Brain microvascular endothelial cell (primary cell): ENCODE data around the gene SMIM14.

ENCODE experiments used
- DNase-seq: peaks from one replicate; pipeline ENCODE4 v3.0.0-alpha.2; 2020
- H3K27ac ChIP-seq: fragments of 250-450 bp; sonication (Bioruptor Pico); 2 replicates; pipeline ENCODE4 v1.5.1; 2020; ENCODE audit warnings: mild to moderate bottlenecking, moderate library complexity
- H3K27me3 ChIP-seq: fragments of 250-450 bp; sonication (Bioruptor Pico); replicated peaks from 2 replicates; pipeline ENCODE4 v1.5.1; 2020; ENCODE audit warnings: mild to moderate bottlenecking
- H3K36me3 ChIP-seq: fragments of 250-450 bp; sonication (Bioruptor Pico); replicated peaks from 2 replicates; pipeline ENCODE4 v1.5.1; 2020; ENCODE audit warnings: mild to moderate bottlenecking
- H3K4me3 ChIP-seq: 2 replicates; pipeline ENCODE4 v1.5.1; 2011; ENCODE audit warnings: low read depth, mild to moderate bottlenecking, control low read depth, low read length, moderate library complexity
- in situ Hi-C: cut with HindIII; loops from 2 replicates; pipeline ENCODE4 v1.10.0; 2017; ENCODE audit warnings: low sequenced_read_pairs, low pct_ligation_motif_present
- TF ChIP-seq, protein P1 (sequence below): IDR thresholded peaks from 2 replicates; pipeline ENCODE4 v1.5.1; 2011; ENCODE audit warnings: low read depth, mild to moderate bottlenecking, moderate library complexity, low read length, control low read depth, inconsistent platforms; ENCODE audit errors: missing control alignments

SMIM14 gene

GRCh38 chr4:39571504-39571903, 67.2 kb downstream of the SMIM14 start:
- DNase-seq = no peak
- in situ Hi-C loops = no loop called here
- no peak overlapping the region for H3K27ac ChIP-seq
- no peaks in the 10 kb centered on the region for H3K36me3 ChIP-seq
- TF ChIP-seq, protein P1, sequence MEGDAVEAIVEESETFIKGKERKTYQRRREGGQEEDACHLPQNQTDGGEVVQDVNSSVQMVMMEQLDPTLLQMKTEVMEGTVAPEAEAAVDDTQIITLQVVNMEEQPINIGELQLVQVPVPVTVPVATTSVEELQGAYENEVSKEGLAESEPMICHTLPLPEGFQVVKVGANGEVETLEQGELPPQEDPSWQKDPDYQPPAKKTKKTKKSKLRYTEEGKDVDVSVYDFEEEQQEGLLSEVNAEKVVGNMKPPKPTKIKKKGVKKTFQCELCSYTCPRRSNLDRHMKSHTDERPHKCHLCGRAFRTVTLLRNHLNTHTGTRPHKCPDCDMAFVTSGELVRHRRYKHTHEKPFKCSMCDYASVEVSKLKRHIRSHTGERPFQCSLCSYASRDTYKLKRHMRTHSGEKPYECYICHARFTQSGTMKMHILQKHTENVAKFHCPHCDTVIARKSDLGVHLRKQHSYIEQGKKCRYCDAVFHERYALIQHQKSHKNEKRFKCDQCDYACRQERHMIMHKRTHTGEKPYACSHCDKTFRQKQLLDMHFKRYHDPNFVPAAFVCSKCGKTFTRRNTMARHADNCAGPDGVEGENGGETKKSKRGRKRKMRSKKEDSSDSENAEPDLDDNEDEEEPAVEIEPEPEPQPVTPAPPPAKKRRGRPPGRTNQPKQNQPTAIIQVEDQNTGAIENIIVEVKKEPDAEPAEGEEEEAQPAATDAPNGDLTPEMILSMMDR = no peak
- no peaks in the 10 kb centered on the region for H3K27me3 ChIP-seq
- H3K4me3 ChIP-seq = no peak overlapping the region

DNA sequence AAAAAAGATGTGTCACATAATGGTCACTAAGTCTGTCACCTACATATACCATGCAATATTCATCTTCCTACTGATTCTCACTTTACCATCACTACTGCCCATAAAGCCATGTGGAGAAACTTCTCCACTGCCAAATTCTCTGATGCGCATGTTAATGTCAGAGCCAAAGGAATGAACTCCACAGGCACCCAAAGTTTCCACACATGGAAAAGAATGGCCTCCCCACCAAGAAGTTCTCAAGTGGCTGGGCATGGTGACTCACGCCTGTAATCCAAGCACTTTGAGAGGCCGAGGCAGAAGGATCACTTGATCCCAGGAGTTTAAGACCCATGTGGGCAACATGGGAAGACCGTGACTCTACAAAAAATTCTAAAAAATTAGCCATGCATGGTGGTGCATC, 67.6 kb downstream of the SMIM14 start:
- no peaks in the 10 kb centered on the region for H3K27me3 ChIP-seq
- TF ChIP-seq, protein P1 = no peak
- no peak for DNase-seq
- H3K36me3 ChIP-seq = no peaks in the 10 kb centered on the region
- in situ Hi-C loops = no loop called here
- no peak overlapping the region for H3K27ac ChIP-seq
- no peak overlapping the region for H3K4me3 ChIP-seq

DNA sequence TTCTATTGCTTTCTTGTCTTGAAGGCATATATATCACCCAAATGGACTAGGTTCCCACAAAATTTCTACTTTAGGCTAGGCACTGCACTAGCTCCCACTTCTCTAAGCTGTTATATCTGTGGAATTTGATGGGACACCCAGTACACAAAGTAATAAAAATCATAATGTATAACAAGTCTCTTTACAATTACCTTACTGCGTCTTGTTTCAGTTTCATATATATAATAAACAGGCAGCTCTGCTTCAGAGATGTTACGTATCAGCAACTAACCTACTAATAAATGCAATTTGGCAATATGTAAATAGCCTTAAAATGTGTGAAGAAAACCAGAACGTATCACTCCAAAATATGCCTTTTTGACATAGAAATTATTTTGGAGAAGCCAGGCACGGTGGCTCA, 69.5 kb downstream of the SMIM14 start:
- H3K27me3 ChIP-seq = no peaks in the 10 kb centered on the region
- H3K36me3 ChIP-seq = no peaks in the 10 kb centered on the region
- DNase-seq = no peak
- no peak overlapping the region for H3K4me3 ChIP-seq
- H3K27ac ChIP-seq = no peak overlapping the region
- in situ Hi-C loops = no loop called here
- TF ChIP-seq, protein P1 = no peak

- H3K27ac ChIP-seq = no peak overlapping the region
- in situ Hi-C loops = no loop called here
- TF ChIP-seq, protein P1 = no peak
- DNase-seq = no peak
- no peaks in the 10 kb centered on the region for H3K27me3 ChIP-seq
- no peaks in the 10 kb centered on the region for H3K36me3 ChIP-seq
- H3K4me3 ChIP-seq = no peak overlapping the region
Measured at GRCh38 chr4:39568805-39569204, 69.9 kb downstream of the SMIM14 start.

DNA sequence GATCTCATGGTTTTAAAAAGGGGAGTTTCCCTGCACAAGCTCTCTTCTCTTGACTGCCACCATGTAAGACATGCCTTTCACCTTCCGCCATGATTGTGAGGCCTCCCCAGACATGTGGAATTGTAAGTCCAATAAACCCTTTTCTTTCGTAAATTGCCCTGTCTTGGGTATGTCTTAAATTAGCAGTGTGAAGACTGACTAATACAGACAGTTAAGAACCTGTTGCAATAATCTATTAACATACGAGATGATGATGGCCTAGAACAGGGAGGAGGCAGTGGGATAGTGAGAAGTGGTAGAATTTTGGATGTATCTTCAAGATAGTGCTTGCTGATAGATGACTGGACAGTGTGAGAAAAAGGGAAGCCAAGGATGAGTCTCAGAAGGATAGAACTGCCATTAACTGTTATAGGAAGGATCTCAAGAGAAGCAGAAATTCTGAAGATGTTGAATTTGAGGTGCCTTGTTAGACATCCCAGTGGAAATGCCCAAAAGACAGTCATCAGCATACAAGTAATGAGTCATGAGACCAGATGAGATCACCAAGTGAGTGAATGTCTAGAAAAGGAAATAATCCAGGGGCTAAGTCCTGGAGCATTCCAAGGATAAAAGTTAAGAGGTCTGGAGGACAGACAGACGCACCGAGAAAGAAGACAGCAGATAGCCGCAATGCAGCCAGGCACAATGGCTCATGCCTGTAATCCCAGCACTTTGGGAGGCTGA, 72.6 kb downstream of the SMIM14 start:
- no peaks in the 10 kb centered on the region for H3K36me3 ChIP-seq
- H3K27ac ChIP-seq = peak overlapping the region; percentile 83
- DNase-seq = peak; percentile 86
- in situ Hi-C loops = no loop called here
- TF ChIP-seq, protein P1 = no peak
- no peak overlapping the region for H3K4me3 ChIP-seq
- no peaks in the 10 kb centered on the region for H3K27me3 ChIP-seq

GRCh38 chr4:39563346-39563847, 75.3 kb downstream of the SMIM14 start:
- TF ChIP-seq, protein P1 = no peak
- no peak overlapping the region for H3K4me3 ChIP-seq
- H3K27me3 ChIP-seq = no peaks in the 10 kb centered on the region
- no peak overlapping the region for H3K27ac ChIP-seq
- H3K36me3 ChIP-seq = no peaks in the 10 kb centered on the region
- DNase-seq = no peak
- in situ Hi-C loops = no loop called here
